GM06990 (cell line): Measurements from ENCODE around the gene DNAH9.
A peak's percentile ranks its signal among the peaks of the same experiment; 100 is the strongest.

Experiments
- DNase-seq: peaks from one replicate; pipeline ENCODE4 v3.0.0-alpha.2; 2011; ENCODE audit not compliant: insufficient read length; ENCODE audit errors: extremely low read depth
- H3K27me3 ChIP-seq: replicated peaks from 2 replicates; pipeline ENCODE4 v1.6.0; 2011; ENCODE audit warnings: low read length; ENCODE audit not compliant: control insufficient read depth, insufficient read depth
- H3K36me3 ChIP-seq: 2 replicates; pipeline ENCODE4 v1.5.1; 2011; ENCODE audit warnings: low read length; ENCODE audit not compliant: control insufficient read depth, insufficient read depth
- H3K4me3 ChIP-seq: replicated peaks from 2 replicates; pipeline ENCODE4 v1.5.1; 2011; ENCODE audit warnings: low read depth, mild to moderate bottlenecking, control low read depth, low read length
- CTCF ChIP-seq: IDR thresholded peaks from 2 replicates; pipeline ENCODE4 v1.5.1; 2011; ENCODE audit warnings: low read length, control low read depth, mild to moderate bottlenecking, inconsistent platforms; ENCODE audit not compliant: insufficient read depth, poor library complexity, severe bottlenecking

Gene DNAH9

DNA sequence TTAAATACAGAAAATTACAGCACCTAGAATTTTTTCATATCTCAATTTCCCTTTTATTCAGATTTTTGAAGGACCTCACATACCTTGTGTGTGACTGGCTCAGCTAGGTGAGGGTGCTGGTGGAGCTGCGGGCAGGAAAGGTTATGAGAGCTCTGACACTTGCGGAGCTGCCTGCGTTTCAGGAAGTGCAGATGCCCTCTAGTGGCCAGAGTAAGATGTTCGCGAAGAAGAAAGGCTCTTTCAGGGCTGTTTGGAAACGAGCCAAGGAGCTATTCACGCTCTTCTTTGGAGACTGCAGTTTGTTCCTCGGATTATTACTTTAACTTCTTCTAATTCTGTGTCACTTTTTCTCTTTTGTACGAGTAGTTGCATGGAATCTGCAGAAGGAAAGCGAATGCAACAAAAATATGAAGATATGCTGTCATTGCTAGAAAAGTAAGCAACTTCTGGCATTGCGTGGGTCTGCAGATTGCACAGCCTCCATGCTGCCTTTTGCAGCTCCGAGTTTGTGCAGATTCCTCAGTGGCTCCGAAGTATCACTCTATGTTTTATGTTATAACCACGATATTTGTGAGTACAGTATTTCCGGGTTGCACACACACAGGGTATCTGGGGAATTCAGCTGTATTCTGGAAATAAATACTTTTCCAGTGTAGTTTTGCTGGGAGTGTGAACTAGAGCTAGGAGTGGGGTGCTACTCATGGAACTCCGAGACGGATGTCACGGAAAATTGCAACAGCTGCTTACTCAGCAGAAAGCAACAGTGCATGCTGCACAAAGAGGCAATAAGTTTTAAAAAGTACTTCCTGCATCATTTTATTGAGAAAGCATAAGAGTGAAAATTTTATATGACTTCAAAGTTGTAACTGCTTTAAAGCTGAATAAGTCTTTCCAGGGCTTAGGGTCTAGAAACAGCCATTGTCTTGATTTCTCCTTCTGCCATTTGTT, 46.3 kb downstream of the DNAH9 start:
- TF ChIP-seq CTCF: peak; percentile 77
- Histone ChIP-seq H3K36me3 (no peaks in the 10 kb centered on the region), H3K27me3 (no peaks in the 10 kb centered on the region), H3K4me3 (no peak overlapping the region)
- no peak for DNase-seq

DNA sequence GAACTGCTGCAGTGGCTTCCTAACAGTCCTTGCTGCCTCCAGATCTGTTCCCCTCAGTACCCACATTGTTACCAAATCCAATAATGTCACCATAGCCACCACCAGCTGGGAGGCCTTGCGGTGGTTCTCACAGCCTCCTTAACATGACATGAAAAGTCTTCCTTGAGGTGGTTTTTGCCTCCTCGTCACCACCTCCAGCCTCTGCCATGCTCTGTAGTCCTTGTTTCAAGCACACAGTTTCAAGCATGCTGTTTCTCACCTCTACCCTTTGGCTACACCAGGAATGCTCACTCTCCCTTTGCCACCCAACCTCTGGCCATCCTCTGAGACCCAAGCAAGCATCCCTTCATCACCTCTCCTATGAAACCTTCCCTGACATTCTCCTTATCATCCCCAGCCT, 47.2 kb downstream of the DNAH9 start:
- no peak overlapping the region for H3K4me3 ChIP-seq
- H3K36me3 ChIP-seq: no peaks in the 10 kb centered on the region
- no peak for TF ChIP-seq CTCF
- DNase-seq: no peak
- H3K27me3 ChIP-seq: no peaks in the 10 kb centered on the region

- Histone ChIP-seq H3K27me3 (no peaks in the 10 kb centered on the region), H3K4me3 (no peak overlapping the region), H3K36me3 (no peaks in the 10 kb centered on the region)
- no peak for TF ChIP-seq CTCF
- no peak for DNase-seq
Observed at GRCh38 chr17:11651089-11651488, 52.8 kb downstream of the DNAH9 start.

DNA sequence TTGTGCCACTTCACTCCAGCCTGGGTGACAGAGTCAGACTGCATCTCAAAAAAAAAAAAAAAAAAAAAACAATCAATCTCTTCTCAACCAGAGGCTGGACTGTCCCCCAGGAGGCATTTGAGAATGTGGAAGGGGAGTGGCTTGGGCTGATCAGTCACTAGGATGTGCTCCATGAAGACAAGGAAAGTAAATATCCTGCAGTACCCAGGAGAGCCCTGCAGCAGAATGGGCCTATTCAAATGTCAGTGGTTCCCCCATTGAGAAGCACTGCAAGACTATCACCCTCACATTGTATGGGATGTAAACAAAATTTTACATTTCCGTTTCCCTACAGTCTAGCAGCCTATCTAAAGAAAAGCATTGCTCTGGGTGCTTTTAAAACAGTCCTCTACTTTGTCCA, 70.3 kb downstream of the DNAH9 start:
- no peak overlapping the region for H3K4me3 ChIP-seq
- H3K27me3 ChIP-seq: no peaks in the 10 kb centered on the region
- H3K36me3 ChIP-seq: no peaks in the 10 kb centered on the region
- no peak for TF ChIP-seq CTCF
- DNase-seq: no peak

DNA sequence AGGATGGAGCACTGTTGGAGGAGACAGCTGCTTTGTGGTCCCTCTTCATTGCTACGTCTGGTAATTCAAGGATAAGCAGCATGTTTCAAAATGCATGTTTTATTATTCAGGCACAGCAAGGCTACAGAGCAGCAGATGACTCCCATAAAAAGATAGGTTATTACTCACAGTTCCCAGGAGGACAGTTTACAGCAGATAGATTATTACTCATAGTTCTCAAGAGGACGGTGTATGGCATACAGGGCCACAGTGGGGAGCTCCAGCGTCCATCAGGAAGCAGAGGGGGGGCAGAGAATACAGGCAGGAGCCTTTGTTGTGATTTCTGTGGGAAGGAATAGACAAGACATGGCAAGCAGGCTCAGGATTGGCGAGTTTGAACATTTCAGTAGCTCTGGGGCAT, 72.9 kb downstream of the DNAH9 start:
- no peaks in the 10 kb centered on the region for H3K36me3 ChIP-seq
- TF ChIP-seq CTCF: no peak
- H3K4me3 ChIP-seq: no peak overlapping the region
- no peaks in the 10 kb centered on the region for H3K27me3 ChIP-seq
- DNase-seq: no peak
